Measurements from ENCODE around the gene LSM12. TPM values are rescaled to one million over a fixed set of nuclear protein-coding genes. Genes with fewer than 3 reads are reported as not detected.

The LSM12 gene
- 107 and 128 TPM in 2 replicates for total RNA-seq (2014; rRNA removed; shearing (Covaris generic); ENCODE audit: low replicate concordance)

DNA sequence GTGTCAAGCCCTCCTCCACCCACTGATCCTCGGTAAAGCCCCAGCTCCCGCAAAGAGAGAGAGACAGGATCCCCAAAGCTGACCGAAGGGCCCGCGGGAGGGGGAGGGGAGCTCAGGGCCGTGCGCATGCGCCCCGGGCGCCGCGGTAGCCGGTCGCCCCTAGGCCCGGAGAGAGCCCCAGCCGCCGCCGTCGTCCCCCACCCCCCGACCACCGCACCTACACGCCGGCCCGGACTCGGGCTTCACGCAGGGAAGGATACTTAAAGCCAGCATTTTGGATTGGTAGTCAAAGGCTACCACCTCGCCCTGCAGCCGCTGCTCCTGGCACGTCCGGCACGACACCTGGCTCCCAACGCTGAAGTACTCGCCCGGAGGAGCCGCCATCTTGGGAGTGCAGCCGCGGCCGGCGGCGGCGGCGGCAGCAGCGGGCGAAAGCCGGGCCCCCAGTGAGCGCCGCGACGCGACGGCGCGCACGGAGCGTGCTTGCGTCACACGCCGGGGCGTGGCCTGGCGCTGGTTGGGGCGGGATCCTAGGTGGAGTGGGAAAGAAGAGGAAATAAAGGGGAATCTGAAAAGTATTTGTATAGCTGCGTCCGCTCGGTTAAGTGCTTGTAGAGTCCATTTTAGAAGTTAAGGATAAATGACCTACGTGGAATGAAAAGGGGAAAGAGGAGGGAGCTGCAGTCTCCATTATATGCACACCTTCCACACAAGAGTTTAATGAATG lies at the start of gene LSM12:
Gene LSM12 (minus strand): TSS at position 468 of the 727 bp plus-strand sequence. CDS start 84 bp downstream, at position 384.
- DNase-seq, result peak; percentile 90
- Histone ChIP-seq H3K4me3 (peak within 1 kb of the TSS; percentile 97), H3K27me3 (no peaks in the 10 kb centered on the region), H3K9me3 (no peaks in the 10 kb centered on the region), H3K36me3 (peaks cover 38% of the 10 kb centered on the region)

DNA sequence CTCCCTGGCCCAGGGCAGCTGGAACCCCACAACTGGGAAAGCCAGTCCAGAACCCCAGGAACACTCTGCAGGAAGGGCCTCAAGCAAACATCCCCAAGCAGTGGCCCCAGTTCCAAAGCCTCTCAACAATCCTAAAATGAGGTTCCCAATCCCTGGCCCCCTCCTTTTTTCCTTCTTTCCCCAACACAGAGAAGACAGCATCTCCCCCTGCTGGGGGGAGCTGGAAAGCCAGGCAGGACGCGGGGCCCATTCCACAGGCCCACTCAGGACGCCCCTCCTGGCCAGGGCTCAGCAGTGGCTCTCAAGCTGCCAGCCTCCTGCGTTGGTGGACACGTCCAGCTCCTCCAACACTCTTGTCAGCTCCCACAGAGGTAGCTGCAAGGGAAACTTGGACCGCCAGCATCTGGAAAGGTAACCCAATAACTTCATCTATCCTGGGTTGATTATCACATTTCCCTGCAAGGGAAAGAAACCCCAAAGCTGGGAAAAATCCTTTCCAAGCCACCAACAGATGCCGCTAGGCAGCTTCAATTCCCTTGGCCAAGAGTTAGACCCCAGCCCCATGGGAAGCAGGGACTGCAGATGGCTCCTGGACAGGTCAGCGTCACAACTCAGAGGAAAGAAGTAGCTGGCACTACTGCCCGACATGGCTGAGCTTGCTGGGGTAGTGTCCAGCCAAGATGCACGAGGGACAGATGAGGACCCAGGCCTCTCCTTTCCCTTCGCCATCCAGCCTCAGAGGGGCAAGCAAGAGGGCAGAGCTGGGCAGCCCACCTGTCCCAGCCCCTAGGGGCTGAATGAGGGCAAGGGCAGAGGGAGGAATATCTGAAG lies 49.3 kb upstream of the LSM12 start:
- DNase-seq, result peak; percentile 56
- no peaks in the 10 kb centered on the region for H3K9me3 ChIP-seq
- no peaks in the 10 kb centered on the region for H3K27me3 ChIP-seq
- H3K4me3 ChIP-seq, result no peak overlapping the region
- H3K36me3 ChIP-seq, result no peaks in the 10 kb centered on the region; the same call in 1 of the 2 replicates

DNA sequence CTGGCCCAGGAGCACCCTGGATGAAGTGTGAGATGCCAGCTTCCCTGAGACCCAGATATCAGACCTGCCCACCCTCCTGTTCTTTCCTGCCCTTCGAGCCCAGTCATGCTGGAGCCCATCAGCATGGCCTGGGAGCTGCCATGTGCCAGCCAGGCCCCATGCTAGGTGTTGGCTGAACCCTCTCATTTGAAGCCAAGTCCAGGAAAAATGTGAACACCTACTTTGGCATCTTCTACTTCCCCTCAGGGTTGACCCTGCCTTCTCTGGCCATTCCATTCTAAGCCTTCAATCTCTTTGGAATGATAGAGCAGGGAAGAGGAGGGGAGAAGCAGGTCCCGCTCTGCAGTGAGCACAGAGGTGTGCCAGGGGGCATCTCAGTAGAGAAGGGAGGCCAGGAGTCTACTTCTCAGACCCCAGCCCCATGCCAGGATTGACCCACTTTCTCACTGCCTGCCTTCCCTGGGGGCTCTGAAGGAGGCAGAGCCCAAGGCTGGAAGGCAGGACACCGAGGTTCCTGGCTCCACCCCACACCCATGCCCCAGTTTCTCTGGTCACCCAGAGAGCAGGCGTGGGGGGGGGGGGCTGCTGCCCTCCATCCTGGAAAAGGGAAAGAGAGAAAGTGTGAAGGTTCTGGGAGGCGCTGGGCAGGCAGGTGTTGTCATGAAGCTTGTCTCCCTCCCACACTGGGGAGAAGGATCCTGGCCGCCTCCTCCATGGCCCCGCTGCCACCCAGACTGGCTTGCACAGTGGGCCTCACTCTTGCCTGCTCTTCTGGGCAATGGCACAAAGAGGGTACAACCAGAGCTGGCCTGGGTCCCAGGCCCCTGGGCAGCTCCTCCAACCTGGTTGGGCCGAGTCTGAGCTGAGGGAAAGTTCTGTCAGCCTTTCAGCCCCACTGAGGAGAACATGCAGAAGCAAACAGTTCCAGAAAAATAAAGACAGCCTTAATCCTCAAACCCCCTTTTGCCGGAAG lies 47.7 kb upstream of the LSM12 start:
- H3K4me3 ChIP-seq, result no peak overlapping the region
- peak; percentile 64 for DNase-seq
- H3K36me3 ChIP-seq, result no peaks in the 10 kb centered on the region; the same call in 1 of the 2 replicates
- H3K27me3 ChIP-seq, result no peaks in the 10 kb centered on the region
- H3K9me3 ChIP-seq, result no peaks in the 10 kb centered on the region

GRCh38 chr17:44113382-44113781 lies 46.9 kb upstream of the LSM12 start:
- Histone ChIP-seq H3K9me3 (no peaks in the 10 kb centered on the region), H3K36me3 (no peaks in the 10 kb centered on the region; the same call in 1 of the 2 replicates), H3K27me3 (no peaks in the 10 kb centered on the region), H3K4me3 (no peak overlapping the region)
- DNase-seq, result no peak

- Histone ChIP-seq H3K36me3 (no peaks in the 10 kb centered on the region; the same call in 1 of the 2 replicates), H3K9me3 (no peaks in the 10 kb centered on the region), H3K27me3 (no peaks in the 10 kb centered on the region), H3K4me3 (no peak overlapping the region)
- no peak for DNase-seq
Measured at GRCh38 chr17:44112284-44113280, 46.1 kb upstream of the LSM12 start.

GRCh38 chr17:44111777-44112176 lies 45.3 kb upstream of the LSM12 start:
- Histone ChIP-seq H3K27me3 (no peaks in the 10 kb centered on the region), H3K36me3 (no peaks in the 10 kb centered on the region; the same call in none of the 2 replicates), H3K9me3 (no peaks in the 10 kb centered on the region), H3K4me3 (no peak overlapping the region)
- DNase-seq, result no peak

DNA sequence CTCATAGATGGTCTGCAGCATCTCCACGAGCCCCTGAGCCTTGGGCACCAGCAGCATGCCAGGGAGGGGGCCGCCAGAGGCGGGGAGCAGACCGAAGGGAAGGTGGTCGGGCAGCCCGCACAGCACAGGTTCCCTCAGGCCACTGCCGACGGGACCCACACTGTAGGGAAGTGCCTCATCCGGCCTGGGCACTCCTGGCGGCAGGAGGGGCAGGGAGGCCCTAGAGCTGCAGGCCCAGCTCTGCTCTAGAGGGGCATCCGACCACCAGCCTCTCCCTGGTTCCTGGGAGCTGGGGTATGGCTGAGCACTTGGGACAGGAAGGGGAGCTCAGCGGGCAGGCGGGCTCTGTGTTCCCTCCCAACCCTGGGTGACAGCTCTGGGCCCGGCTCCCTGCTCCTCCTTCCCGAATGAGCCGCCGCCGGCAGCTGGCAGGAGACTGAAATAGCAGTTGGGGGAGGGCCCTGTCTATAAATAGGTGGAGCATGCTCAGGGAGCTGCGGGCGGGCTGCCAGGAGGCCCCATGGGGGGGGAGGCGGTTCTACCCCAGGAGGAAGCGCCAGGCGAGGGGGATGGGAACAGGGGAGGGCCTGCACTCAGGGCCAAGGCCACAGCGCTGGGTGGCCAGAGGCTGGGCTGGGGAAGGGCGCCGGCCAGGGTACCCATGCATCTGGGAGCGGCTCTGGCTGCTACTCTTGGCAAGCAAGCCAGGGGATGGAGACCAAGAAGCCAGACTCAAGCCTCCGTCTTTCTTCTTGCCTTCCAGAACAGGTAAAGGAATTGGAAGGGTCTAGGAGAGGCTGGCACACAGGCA lies 44.6 kb upstream of the LSM12 start:
- Histone ChIP-seq H3K9me3 (no peaks in the 10 kb centered on the region), H3K27me3 (no peaks in the 10 kb centered on the region), H3K4me3 (peak overlapping the region; percentile 36), H3K36me3 (no peaks in the 10 kb centered on the region; the same call in none of the 2 replicates)
- DNase-seq, result peak; percentile 92

DNA sequence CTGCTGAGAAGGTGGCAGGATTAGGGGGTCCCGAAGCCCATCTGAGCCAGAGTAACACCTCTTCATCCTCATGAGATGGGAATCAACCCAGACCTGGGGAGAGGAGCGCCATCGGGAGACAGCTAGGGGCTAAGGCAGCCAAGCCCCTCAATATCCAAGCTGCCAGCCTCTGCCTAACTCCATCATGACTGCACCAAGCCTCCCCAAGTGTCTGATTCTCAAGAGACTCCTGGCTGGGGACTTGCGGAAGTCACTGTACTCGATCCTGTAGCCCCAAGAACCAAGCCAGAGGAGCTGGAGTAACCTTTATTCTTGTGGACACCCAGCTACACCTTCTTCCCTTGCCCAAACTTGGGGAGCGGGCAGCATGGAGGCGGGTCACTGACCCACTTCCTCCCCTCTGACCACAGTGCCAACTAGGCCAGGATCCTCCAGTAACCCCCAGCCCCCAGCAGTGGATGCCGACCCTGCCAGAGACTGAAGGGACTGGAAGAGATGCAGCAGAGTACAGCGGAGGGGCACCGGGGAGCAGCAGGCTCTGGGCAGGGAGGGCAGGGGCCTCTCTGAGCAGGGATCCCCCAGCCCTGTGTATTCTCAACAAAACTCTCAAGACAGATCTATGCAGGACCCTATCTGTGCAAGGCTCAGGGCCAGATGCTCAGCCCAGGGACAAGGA lies 43.7 kb upstream of the LSM12 start:
- H3K9me3 ChIP-seq, result no peaks in the 10 kb centered on the region
- H3K4me3 ChIP-seq, result peak overlapping the region; percentile 36
- no peaks in the 10 kb centered on the region for H3K27me3 ChIP-seq
- H3K36me3 ChIP-seq, result no peaks in the 10 kb centered on the region; the same call in none of the 2 replicates
- DNase-seq, result no peak

- H3K27me3 ChIP-seq, result no peaks in the 10 kb centered on the region
- DNase-seq, result no peak
- no peak overlapping the region; the same call in 1 of the 2 replicates for H3K4me3 ChIP-seq
- no peaks in the 10 kb centered on the region for H3K9me3 ChIP-seq
- H3K36me3 ChIP-seq, result no peaks in the 10 kb centered on the region; the same call in none of the 2 replicates
Measured at GRCh38 chr17:44109312-44109630, 42.8 kb upstream of the LSM12 start.

GRCh38 chr17:44108440-44109311 lies 42.2 kb upstream of the LSM12 start:
- no peaks in the 10 kb centered on the region for H3K9me3 ChIP-seq
- H3K36me3 ChIP-seq, result no peaks in the 10 kb centered on the region; the same call in none of the 2 replicates
- DNase-seq, result peak; percentile 98
- no peak overlapping the region for H3K4me3 ChIP-seq
- H3K27me3 ChIP-seq, result no peaks in the 10 kb centered on the region

- Histone ChIP-seq H3K4me3 (no peak overlapping the region), H3K9me3 (no peaks in the 10 kb centered on the region), H3K36me3 (no peaks in the 10 kb centered on the region; the same call in 1 of the 2 replicates), H3K27me3 (no peaks in the 10 kb centered on the region)
- no peak for DNase-seq
Measured at GRCh38 chr17:44106801-44107200, 40.3 kb upstream of the LSM12 start.

GRCh38 chr17:44105941-44106340 lies 39.5 kb upstream of the LSM12 start:
- Histone ChIP-seq H3K4me3 (no peak overlapping the region), H3K9me3 (no peaks in the 10 kb centered on the region), H3K27me3 (no peaks in the 10 kb centered on the region), H3K36me3 (no peaks in the 10 kb centered on the region; the same call in 1 of the 2 replicates)
- no peak for DNase-seq

DNA sequence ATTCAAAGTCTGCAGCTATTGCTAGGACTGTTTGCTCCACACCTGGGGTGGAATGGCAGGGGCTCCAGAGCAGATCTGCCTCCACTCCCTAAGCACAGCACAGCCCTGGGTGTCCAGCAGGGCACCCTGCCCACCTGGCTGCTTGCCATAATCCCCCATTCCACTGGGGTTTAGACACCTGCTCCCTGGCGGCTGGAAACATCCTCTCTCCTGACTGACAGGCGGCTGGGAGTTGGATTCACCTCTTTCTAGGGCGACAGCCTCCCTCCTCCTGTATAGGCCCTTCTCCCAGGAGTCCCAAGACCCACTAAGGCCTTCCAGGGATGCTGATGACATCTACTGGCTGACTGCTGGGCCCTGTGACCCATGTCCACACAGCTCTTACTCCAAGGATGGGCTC lies 39.0 kb upstream of the LSM12 start:
- no peaks in the 10 kb centered on the region for H3K27me3 ChIP-seq
- no peak overlapping the region for H3K4me3 ChIP-seq
- H3K36me3 ChIP-seq, result no peaks in the 10 kb centered on the region; the same call in 1 of the 2 replicates
- H3K9me3 ChIP-seq, result no peaks in the 10 kb centered on the region
- no peak for DNase-seq

All from MG63 (cell line).